Pons (tissue), 1 donor: ENCODE data around the gene CD84.
"Not testable (repeated sequence)": the region's sequence is repeated elsewhere in the genome, so short reads cannot be mapped to it uniquely, and the experiment has no call there.

Experiments
- DNase-seq: peaks from one replicate; pipeline ENCODE4 v3.0.0-alpha.2; 2016; ENCODE audit warnings: low spot score

Gene CD84, protein sequence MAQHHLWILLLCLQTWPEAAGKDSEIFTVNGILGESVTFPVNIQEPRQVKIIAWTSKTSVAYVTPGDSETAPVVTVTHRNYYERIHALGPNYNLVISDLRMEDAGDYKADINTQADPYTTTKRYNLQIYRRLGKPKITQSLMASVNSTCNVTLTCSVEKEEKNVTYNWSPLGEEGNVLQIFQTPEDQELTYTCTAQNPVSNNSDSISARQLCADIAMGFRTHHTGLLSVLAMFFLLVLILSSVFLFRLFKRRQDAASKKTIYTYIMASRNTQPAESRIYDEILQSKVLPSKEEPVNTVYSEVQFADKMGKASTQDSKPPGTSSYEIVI

DNA sequence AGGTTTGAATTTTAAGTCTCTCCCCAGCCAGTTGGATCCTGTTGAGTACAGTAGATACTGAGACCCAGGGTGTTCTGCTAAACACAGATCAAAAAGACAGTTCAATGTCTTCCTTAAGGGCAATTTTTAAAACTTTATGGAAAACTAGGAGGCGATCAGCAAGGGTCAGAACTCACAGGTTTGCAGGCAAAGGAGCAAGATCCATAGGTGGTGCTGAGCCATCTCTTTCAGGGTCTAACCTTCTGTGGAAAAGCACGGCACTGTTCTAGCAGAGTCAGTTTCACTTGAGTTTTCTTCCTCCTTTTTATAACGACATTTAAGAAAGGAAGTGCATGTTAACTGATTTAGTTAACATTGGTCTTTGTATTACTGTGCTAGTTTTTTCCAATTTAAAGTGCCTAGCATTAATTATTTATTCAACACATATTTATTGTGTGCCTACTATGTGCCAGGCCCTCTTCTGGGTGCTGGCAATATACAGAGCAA lies at the start of gene CD84:
Gene CD84 (minus strand): TSS at position 281 of the 486 bp plus-strand sequence. CDS start 59 bp downstream, at position 222.
- no peak for DNase-seq

DNA sequence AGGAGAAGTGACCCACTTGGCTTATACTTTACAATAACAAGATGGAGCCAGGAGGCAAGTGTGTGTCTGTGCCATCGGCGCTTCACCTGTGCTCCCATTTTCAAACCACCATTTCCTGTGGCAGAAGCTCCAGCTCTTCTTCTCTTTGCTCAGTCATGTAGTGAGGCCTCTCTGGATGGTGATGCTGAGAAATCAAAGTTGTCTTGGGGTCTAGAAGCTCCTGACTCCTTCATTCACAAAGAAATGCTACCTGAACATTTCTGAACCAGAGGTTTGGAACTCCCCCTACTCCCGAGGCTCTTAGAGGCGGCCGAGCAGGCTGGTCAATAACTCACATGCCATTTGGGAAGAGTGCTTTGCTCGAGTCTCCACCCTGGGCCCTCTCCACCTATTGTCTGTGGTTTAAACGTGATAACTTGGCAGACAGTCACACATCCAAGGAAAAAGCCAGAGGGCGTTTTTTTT lies 49.5 kb upstream of the CD84 start:
- no peak for DNase-seq

DNA sequence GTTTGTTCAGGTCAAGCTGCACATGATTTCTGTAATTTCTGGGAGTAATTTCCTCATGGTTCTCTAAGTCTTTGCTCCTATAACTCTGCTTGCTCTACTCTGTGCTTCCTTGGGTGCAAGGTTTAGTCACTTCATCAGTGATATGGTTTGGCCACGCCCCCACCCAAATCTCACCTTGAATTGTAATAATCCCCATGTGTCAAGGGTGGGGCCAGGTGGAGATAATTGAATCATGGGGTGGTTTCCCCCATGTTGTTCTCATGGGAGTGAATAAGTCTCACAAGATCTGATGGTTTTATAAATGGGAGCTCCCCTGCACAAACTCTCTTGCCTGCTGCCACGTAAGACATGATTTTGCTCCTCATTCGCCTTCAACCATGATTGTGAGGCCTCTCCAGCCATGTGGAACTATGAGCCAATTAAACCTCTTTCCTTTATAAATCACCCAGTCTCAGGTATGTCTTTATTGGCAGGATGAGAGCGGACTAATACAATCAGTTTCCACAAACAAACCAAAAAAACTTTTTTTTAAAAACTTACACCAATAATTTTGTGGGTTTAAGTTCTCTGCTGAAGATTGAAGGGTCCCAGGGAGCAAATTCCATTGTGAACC lies 48.5 kb upstream of the CD84 start:
- DNase-seq, result not testable (repeated sequence)

DNA sequence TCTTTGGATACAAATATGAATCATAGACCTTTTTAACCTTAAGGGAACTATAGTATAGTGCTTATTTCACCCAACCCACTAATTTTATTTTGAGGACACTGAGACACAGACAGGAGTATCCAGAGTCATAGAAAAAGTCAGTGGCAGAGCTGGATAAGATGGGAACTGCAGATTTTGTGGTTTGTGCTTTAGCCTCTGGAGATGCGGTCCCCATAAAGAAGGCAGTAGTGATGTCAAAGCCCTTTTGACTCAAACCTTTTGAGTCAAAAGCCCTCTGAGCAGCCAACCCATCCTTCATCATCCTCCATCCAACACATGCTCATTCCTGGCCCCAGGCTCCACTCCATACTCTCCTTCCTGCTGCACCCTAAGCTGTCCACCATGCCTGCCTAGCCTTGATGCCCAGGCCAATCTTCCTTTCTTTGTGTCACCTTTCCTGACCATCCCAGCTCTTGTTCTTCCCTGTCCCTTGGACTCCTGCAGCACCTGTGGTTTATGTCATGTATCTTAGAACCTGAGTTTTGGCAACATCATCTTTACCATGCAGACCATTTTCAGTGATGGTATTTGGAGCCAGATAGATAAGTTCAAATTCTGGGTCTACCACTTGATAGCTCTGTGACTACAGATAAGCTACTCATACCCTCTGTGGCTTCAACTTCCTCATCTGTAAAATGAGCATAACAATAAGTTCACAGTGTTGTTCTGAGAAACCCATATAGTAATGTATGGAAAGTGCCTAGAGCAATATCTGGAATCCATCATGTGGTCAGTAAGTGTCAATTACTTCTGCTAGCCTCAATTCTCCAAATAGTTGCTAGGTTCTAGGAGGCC lies 47.4 kb upstream of the CD84 start:
- no peak for DNase-seq

DNA sequence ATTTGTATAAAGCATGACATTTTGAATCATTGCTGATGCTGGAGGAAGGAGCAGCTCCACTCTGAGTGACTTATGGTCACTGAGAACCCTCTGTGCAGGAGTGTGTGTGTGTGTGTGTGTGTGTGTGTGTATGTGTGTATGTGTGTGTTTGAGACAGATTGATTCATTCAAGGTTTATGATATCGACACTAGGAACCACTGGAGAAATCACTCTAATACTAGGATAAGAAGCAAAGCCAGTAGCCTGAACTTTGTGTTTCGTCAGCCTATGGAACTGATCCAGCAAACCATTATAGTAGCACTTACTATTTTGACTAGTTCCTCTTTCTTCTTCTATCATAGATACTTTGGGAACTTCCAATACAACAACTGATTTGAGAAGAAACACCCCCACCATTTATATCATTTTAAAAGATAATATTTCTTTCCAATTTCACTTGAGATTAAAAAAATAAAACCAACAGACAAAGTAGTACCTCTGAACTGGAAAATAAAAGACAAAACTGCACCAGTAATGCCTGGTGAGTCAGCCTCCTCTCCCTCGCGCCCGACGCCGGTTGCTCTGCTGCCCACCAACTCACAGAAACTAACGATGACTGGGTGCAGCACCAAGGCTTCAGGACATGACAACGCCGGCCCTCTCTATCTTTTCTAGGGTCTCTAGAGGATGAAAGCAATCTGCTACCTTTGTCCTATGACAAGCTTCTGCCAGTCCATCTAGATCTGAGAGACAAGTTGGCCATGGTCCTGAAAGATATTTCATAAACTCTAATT lies 46.6 kb upstream of the CD84 start:
- DNase-seq, result peak; percentile 48

DNA sequence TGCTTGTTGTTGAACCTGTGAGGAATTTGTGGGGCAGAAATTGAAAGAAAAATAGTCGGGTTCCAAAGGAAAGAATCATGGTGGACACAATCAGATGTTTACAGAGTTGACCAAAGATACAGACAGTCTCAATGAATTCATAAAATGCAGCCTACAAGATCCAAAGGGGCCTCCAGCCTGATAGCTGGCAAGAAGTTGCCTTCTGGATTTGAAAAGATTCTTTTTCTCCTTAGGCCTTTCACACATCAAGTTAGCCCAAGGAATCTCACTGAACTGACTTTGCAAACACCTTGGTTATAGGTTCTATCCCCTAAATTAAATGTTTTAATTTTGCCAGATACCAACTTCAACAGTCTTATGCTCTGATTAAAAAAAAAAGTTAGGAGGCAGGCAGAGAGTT lies 46.0 kb upstream of the CD84 start:
- DNase-seq, result no peak

DNA sequence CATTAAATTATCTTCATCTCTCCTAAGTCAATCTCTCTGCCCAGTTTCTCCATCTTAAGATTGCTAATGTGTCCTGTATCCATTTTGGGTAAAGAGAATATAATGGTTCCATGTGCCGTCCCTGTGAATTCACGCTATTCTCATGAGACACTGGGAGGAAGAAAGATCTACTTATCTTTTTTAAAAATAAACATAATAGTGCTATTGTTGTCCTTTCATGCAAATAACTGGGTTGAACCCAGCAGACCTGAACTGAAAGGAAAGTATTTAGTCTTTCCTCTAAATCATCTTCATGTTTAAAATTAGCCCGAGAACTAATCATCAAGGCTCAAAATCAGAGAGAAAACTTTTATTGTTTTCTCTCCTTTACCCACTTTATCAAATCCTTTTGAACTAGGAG lies 45.2 kb upstream of the CD84 start:
- no peak for DNase-seq

DNA sequence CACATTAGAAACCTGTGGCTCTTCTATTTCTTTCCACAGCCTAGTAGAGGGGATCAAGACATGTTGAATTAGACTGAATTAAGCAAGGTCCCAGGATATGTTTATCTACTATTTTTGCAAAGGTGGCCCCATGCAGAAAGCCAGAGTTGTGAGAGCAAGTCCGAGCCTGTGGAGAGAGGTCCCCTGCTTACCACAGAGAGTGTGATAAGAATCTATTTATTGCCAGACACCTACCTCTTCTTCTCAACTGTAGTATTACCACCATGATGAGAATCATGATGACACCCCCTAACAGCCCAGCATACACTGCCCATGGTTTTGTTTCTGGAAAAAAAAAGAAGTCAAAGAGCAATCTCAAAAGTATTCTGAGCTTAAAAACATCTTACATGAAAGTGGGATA lies 44.6 kb upstream of the CD84 start:
- DNase-seq, result no peak

DNA sequence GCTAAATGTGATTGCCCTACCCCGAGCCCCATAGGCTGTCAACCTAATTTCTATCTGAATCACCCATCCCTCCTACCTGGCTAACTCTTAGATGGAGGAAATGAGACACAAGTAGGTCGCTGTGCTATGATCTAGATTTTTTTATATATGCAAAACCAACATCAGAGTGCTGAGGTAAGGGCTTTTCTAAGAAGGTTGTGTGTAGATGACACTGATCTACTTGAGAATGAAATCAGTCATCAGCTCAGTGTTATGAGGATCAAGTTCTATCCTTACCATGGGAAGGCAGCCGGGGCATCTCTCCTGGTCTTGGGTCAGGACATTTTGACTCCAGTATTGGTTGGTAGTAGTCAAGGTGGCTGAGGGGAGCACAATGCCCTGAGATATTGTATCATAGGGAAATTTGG lies 43.9 kb upstream of the CD84 start:
- no peak for DNase-seq

DNA sequence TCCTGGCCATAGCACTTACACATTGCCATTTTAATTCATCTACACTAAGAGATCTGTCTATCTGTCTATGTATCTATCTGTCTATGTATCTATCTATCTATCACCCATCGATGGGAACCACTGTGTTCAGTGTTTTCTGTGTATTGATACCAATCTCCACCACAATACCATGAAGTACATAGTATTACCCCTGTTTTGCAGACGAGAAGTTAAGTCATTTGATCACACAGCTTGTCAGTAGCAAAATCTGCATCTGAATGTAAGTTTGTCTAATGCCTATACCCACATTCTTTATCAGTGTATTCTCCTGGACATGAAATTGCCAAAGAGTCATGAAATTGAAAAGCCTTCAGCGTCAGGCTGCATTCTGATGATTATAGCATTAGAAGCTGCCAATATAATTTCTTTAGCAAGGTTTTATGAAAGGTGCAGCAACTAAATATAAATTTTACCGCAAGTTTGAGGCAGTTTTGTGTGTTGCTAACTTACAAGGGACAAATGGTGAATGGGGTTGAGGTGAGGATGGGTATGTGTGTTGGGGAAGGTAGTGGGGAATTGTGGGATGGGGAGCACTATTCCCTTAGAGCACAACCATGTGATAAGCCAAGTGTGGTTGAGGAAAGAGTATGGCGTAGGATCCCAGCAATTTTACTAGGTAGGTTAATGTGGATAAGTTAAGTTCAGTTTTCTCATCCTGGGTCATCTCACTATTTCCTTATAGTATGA lies 43.4 kb upstream of the CD84 start:
- DNase-seq, result no peak

DNA sequence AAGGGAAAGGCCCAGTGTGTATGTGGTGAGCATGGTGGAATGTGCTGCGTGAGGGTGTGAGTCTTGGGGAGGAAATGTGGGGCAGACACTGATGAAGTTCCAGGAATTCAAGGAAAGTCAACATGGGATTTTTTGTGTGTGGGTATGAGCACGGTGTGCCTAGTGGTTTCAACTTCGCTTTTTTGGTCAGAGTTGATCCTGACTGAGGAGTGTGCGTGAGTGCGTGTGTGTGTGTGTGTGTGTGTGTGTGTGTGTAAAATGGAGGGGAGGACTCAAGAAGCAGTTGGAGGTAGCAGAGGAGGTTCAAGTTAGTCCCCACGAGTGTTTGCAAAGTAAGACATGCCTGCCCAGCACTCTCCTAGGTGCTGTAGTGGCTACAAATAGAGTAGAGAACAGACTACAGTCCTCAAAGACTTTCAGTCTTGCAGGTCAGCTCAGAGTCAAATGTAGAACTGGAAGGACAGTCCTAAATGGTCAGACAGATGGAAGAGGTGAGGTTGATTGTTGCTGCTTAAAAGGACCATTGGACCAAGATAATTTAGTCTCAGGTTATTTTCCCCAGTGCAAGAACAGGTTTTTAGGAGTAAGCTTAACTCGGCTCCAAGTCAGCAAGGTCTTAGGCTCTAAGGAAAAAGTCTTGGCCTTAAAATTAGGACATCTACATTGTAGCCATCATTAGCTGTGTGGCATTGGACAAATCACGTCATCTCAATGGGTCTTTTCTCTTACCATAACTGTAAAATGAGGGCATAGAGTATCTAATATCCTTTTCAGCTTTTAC lies 42.5 kb upstream of the CD84 start:
- no peak for DNase-seq

DNA sequence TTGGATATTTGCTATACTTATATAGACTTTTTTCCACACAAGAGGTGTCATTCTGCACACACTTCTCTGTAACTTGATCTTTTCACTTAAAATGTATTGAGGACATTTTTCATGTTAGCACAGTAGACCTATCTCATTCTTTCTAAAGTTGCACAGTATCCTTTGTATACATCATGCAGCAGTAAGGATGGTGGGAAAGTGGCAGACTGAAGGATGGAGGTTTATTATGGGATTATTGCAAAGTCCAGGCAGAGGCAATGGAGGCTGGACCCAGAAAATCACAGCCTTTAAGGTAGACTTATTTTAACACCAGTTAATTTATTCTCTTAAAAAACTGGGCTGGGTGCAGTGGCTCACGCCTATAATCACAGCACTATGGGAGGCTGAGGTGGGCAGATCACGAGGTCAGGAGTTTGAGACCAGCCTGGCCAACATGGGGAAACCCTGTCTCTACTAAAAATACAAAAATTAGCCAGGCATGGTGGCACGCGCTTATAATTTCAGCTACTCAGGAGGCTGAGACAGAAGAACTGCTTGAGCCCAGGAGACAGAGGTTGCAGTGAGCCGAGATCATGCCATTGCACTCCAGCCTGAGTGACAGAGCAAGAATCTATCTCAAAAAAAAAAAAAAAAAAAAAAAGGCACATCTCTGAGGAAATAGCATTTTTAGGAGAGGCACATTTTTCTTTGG lies 41.8 kb upstream of the CD84 start:
- no peak for DNase-seq

DNA sequence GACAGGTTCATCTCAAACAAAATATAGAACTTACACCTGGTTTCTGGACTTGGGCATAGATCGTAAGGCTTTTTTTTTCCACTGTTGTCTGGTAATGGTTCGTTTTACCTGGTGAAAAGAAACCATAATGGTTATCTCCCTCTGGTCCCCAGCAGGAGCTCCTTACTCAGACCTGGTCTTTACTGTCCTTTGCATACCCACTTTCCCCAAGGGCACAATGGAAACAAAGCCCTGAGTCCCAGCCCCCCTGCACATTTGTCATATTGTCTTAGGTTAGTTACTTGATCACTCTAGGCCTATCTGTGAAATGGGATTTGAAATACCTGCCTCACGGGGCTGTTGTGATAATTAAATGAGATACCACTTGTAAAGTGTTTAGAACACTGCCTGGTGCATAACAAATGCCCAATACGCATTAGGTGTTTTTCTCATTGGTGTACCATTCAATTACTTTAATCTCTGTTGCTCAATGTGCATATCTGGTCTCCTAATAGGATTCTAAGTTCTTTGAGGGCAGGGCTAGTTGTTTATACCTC lies 40.5 kb upstream of the CD84 start:
- no peak for DNase-seq

DNA sequence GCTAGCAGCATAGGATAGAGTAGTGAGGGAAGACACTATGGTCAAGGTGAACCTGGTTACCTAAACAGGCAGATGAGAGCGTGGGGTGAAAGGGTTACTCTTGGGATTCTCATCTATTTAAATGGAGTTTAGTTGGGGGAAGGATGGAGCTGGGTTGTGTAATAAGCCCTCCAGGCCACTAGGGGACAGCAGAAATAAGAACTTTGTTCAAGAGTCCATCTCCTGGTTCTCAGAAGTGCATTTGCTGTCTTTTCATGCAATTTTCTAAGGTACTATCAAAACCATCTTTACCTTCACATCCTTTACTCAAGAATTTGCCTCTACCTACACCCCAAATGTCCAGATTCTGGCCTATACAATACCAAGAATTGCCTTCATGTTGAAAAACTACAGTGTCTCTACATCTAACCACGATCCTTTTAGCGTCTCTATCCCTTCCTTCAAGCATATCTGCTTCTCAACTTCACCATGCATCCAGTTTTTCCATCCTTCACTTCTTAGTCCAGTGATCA lies 39.5 kb upstream of the CD84 start:
- DNase-seq, result no peak

DNA sequence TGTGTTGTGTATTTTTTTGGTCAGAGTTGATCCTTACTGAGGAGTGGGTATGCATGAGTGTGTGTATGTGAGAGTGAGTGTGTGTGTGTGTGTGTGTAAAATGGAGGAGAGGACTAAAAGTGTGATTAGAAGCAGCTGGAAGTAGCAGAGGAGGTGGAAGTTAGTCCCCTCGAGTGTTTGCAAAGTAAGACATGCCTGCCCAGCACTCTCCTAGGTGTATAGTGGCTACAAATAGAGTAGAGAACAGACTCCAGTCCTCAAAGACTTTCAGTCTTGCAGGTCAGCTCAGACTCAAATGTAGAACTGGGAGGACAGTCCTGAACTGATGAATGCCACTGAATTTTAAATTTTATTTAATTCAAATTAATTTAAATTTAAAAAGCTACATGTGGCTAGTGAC lies 39.0 kb upstream of the CD84 start:
- no peak for DNase-seq

DNA sequence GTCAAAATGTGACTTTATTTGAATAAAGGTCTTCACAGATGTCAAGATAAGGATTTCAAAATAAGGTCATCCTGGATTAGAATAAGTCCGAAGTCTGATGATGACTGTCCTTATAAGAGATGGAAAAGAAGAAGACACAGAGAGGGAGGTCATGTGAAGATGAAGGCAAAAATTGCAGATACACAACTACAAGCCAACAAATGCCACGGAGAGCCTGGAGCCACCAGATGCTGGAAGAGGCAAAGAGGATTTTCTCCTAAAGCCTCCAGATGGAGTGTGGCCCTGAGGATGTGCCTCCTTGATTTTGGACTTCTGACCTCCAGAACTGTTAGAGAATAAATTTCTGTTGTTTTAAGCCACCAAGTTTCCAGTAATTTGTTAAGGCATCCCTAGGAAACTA lies 36.4 kb upstream of the CD84 start:
- DNase-seq, result no peak

DNA sequence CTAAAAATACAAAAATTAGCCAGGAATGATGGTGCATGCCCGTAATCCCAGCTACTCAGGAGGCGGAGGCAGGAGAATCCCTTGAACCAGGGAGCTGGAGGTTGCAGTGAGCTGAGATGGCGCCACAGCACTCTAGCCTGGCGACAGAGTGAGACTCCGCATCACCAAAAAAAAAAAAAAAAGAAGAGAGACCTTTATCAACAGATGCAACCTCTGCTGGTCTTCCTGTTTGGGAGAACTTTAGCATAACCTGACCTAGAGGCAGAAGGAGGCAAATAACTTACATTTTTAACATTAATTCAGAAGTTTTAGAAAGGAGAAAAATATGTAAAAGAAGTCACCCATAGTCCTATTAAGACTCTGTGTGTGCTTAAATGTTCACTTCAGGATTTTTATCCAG lies 35.1 kb upstream of the CD84 start:
- DNase-seq, result no peak

DNA sequence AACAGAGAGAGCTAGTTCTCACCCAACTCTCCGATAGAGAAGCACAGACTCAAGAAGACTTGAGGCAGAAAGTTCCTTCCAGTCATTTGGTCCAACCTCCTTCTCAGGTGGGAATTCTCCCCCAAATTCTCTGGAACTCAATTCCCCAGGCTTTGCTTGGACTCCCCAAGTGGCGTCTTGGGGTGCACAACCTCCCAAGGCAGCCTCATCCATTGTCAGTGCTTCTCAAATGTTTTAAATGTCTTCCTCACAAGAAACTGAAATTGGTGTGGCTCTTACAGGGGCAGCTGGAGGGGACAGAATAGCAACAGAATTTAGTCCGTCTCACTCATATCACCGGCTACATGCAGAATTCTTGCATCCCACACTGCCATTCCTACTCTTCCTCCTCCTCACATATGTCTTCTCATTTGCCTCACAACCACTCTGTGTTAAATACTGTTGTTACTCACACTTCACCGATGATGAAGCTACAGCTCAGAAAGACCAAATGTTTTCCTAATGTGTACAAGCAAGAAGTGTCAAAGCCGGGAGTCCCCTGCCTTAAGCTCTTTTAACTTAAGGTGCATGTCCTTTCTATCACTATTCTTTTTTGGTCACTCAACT lies 33.4 kb upstream of the CD84 start:
- no peak for DNase-seq
